PC-9 (cell line): ENCODE results near the gene FBXO38. TPM values are rescaled to one million over a fixed set of nuclear protein-coding genes. Genes with fewer than 3 reads are reported as not detected.

ENCODE experiments used
- BruUV-seq: library from RNA; stranded (reverse); fragments of 400-500 nt; replicated peaks from 2 replicates; lab custom pipeline; 2021; lab: Mats Ljungman, UMichigan
- CTCF ChIA-PET: fragments of 300-600 bp; sonication (Branson Sonifier 250); formaldehyde crosslinking; loops from one replicate; lab custom pipeline; 2022; ENCODE audit warnings: antibody characterized with exemption; lab: Charles Lee
- POLR2A ChIA-PET: fragments of 300-600 bp; sonication (Branson Sonifier 250); formaldehyde crosslinking; loops from one replicate; lab custom pipeline; 2022; ENCODE audit warnings: antibody characterized with exemption; ENCODE audit not compliant: unreplicated experiment; lab: Charles Lee
- DNase-seq, 2 experiments: peaks; one replicate each; pipeline versions ENCODE4 v3.0.0 to v3.0.0-alpha.2; 2015 to 2022; ENCODE audit warnings: mixed read lengths in 1 of 2
- H2AFZ ChIP-seq: fragments of 200-600 bp; sonication (generic); 2 replicates; pipeline ENCODE4 v1.8.1; 2017; ENCODE audit warnings: antibody characterized with exemption
- H3F3A ChIP-seq: fragments of 200-600 bp; sonication (generic); 2 replicates; pipeline ENCODE4 v1.8.1; 2017; ENCODE audit warnings: antibody characterized with exemption, mild to moderate bottlenecking, low read depth; ENCODE audit not compliant: insufficient read depth
- H3K27ac ChIP-seq: fragments of 200-600 bp; sonication (generic); 2 replicates; pipeline ENCODE4 v1.6.1; 2016; ENCODE audit warnings: mixed run types
- H3K27me3 ChIP-seq: fragments of 200-600 bp; sonication (generic); 2 replicates; pipeline ENCODE4 v1.6.1; 2016; ENCODE audit warnings: low read depth, mixed run types; ENCODE audit not compliant: insufficient read depth
- H3K36me3 ChIP-seq: fragments of 200-600 bp; sonication (generic); 2 replicates; pipeline ENCODE4 v1.6.1; 2016; ENCODE audit warnings: low read depth, mixed run types
- H3K4me1 ChIP-seq: fragments of 200-600 bp; sonication (generic); replicated peaks from 2 replicates; pipeline ENCODE4 v1.6.1; 2016; ENCODE audit warnings: mixed run types; ENCODE audit not compliant: insufficient read depth
- H3K4me2 ChIP-seq: fragments of 200-600 bp; sonication (generic); 2 replicates; pipeline ENCODE4 v1.6.1; 2017; ENCODE audit warnings: mixed run types
- H3K4me3 ChIP-seq: fragments of 200-600 bp; sonication (generic); 2 replicates; pipeline ENCODE4 v1.6.1; 2016; ENCODE audit warnings: mixed run types
- H3K79me2 ChIP-seq: fragments of 200-600 bp; sonication (generic); 2 replicates; pipeline ENCODE4 v1.6.1; 2017; ENCODE audit warnings: low read depth, mixed run types
- H3K9me2 ChIP-seq: fragments of 200-600 bp; sonication (generic); 2 replicates; pipeline ENCODE4 v1.8.1; 2017; ENCODE audit warnings: mild to moderate bottlenecking; ENCODE audit not compliant: insufficient read depth
- H3K9me3 ChIP-seq: fragments of 200-600 bp; sonication (generic); 2 replicates; pipeline ENCODE4 v1.8.1; 2016; ENCODE audit warnings: low read depth; ENCODE audit not compliant: insufficient read depth
- H4K20me1 ChIP-seq: fragments of 200-600 bp; sonication (generic); 2 replicates; pipeline ENCODE4 v1.8.1; 2017; ENCODE audit not compliant: insufficient read depth
- CTCF ChIP-seq: fragments of 200-600 bp; sonication (generic); conservative IDR thresholded peaks from 2 replicates; pipeline ENCODE4 v1.6.1; 2017; ENCODE audit warnings: mixed run types, antibody characterized with exemption, mild to moderate bottlenecking, moderate library complexity
- EZH2 ChIP-seq: fragments of 200-600 bp; sonication (generic); IDR thresholded peaks from 2 replicates; pipeline ENCODE4 v1.8.0; 2017; ENCODE audit warnings: antibody characterized with exemption, low read depth
- intact Hi-C: fragments of 100-400 bp; cut with micrococcal nuclease; formaldehyde crosslinking; loops from one replicate; pipeline ENCODE4 v1.10.0; 2022; ENCODE audit not compliant: unreplicated experiment
- total RNA-seq: library from RNA; stranded (reverse); gene quantifications from 2 replicates; pipeline ENCODE4 v1.2.3, GENCODE V29; 2021

FBXO38 gene
- total RNA-seq, 1 experiment from 2014 or later = 49.8 TPM

- no peaks in the 10 kb centered on the region for H3K36me3 ChIP-seq
- no peak overlapping the region for H3K4me3 ChIP-seq
- ChIA-PET POLR2A (no interaction called here), CTCF (no interaction called here)
- peaks cover 22% of the 10 kb centered on the region for H3F3A ChIP-seq
- H3K9me3 ChIP-seq = no peaks in the 10 kb centered on the region; the same call in 1 of the 2 replicates
- TF ChIP-seq EZH2 (no peak), CTCF (no peak)
- H3K27me3 ChIP-seq = no peaks in the 10 kb centered on the region
- peaks cover 31% of the 10 kb centered on the region for H3K4me1 ChIP-seq
- peak overlapping the region; percentile 48 for H3K4me2 ChIP-seq
- H4K20me1 ChIP-seq = no peaks in the 10 kb centered on the region
- H3K79me2 ChIP-seq = no peaks in the 10 kb centered on the region
- H3K9me2 ChIP-seq = peaks cover 5% of the 10 kb centered on the region; the same call in 1 of the 2 replicates
- intact Hi-C loops = no loop called here
- no TSS peak for BruUV-seq
- peak overlapping the region; percentile 25; the same call in 1 of the 2 replicates for H2AFZ ChIP-seq
- DNase-seq = peak; percentile 10 to 96
- H3K27ac ChIP-seq = peak overlapping the region; percentile 75
These were observed 107.4 kb downstream of the FBXO38 start for GRCh38 chr5:148491015-148491792.

DNA sequence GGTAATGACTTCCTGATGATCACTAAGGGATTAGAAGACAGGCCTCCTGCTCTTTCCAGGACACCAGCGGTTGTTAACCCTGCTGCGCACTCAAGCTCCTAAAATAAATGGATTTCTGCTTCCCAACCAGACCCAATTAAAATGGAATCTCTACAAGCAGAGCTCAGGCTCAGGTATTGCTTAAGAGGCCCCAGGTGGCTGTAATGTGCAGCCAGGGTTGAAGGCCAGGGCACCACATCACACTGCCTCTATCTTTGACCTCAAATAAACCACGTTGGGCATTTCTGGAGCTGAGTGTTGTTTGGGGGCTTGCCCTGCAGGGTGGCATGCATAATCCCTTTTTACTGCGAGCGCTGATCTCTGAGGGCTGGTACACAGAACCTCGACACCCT, 108.0 kb downstream of the FBXO38 start:
- no peaks in the 10 kb centered on the region for H3K36me3 ChIP-seq
- POLR2A ChIA-PET = no interaction called here
- H3K27ac ChIP-seq = peak overlapping the region; percentile 75
- H3K4me1 ChIP-seq = peaks cover 31% of the 10 kb centered on the region
- CTCF ChIA-PET = no interaction called here
- H3K4me2 ChIP-seq = peak overlapping the region; percentile 48
- no peak for TF ChIP-seq EZH2
- no peak for TF ChIP-seq CTCF
- BruUV-seq = no TSS peak
- no peak overlapping the region for H3K4me3 ChIP-seq
- H3K9me2 ChIP-seq = no peaks in the 10 kb centered on the region
- H3K9me3 ChIP-seq = no peaks in the 10 kb centered on the region; the same call in 1 of the 2 replicates
- H4K20me1 ChIP-seq = no peaks in the 10 kb centered on the region
- intact Hi-C loops = no loop called here
- no peaks in the 10 kb centered on the region for H3K79me2 ChIP-seq
- DNase-seq = no peak
- no peaks in the 10 kb centered on the region for H3K27me3 ChIP-seq
- H3F3A ChIP-seq = peaks cover 22% of the 10 kb centered on the region
- peak overlapping the region; percentile 25; the same call in 1 of the 2 replicates for H2AFZ ChIP-seq

GRCh38 chr5:148492351-148492750, 108.6 kb downstream of the FBXO38 start:
- Histone ChIP-seq H3K79me2 (no peaks in the 10 kb centered on the region), H3F3A (peaks cover 22% of the 10 kb centered on the region), H2AFZ (no peak overlapping the region), H4K20me1 (no peaks in the 10 kb centered on the region), H3K9me2 (no peaks in the 10 kb centered on the region), H3K4me2 (peak overlapping the region; percentile 48), H3K4me3 (no peak overlapping the region), H3K9me3 (no peaks in the 10 kb centered on the region), H3K36me3 (no peaks in the 10 kb centered on the region), H3K27ac (peak overlapping the region; percentile 75), H3K27me3 (no peaks in the 10 kb centered on the region), H3K4me1 (peaks cover 31% of the 10 kb centered on the region)
- peak in 1 of 2 experiments; percentile 68 for DNase-seq
- ChIA-PET POLR2A (no interaction called here), CTCF (no interaction called here)
- TF ChIP-seq EZH2 (no peak), CTCF (no peak)
- intact Hi-C loops = no loop called here
- no TSS peak for BruUV-seq

Other genes with a start within 250 kb of the FBXO38 start
- gene SPINK14, start 215.4 kb upstream of the FBXO38 start, total RNA-seq = not detected in 2 replicates
- gene SPINK6, start 180.9 kb upstream of the FBXO38 start, total RNA-seq = not detected in 2 replicates
- not detected in 2 replicates for gene MARCOL, start 145.4 kb upstream of the FBXO38 start, total RNA-seq
- not detected in 2 replicates for gene SPINK13, start 115.2 kb upstream of the FBXO38 start, total RNA-seq
- not detected in 2 replicates for gene SPINK7, start 71.5 kb upstream of the FBXO38 start, total RNA-seq
- gene SPINK9, start 48.4 kb upstream of the FBXO38 start, total RNA-seq = not detected in 2 replicates